ENCODE measurements around the gene SYT2. TPM values are rescaled to one million over a fixed set of nuclear protein-coding genes. Genes with fewer than 3 reads are reported as not detected.

Gene SYT2
- polyA plus RNA-seq, 1 of the 3 experiments (the other 2 are of a cell fraction), result 0.03 TPM

DNA sequence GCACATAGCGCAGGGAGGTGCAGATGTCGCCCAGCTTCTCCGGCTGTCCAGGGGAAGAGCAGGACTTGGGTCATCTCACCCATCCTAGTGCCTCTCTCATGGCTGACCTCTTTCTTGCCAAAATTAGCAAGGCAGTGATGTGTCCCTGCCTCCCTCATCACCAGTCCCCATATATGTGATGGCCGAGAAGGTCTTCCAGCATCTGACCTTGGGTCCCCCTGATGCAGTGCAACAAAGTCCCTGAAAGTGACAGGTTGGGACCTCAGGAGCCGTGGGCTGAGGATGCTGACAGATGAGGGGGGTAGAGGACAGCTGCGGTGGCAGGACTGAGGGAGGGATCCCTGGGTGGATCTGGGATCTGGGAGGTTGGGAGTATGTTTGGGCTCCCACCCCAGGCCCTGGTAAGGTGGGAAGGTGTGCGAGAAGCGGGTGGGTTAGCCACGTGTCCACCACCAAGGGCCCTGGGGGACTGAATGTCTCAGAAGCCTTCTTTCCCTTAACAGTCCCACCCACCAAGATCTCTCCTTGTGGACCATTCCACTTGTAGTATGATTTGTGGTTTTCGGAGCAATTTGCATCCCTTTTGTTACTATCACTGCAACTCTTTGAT, 109.7 kb downstream of the SYT2 start:
- DNase-seq, result no peak
- Histone ChIP-seq H3K9me2 (no peaks in the 10 kb centered on the region), H3K9me3 (no peaks in the 10 kb centered on the region), H3K79me2 (ENCODE audit: insufficient read depth) (no peaks in the 10 kb centered on the region), H3K27me3 (ENCODE audit: insufficient read depth) (no peaks in the 10 kb centered on the region), H3K4me1 (ENCODE audit: control insufficient read depth in 1 of 2, insufficient read depth in 2 of 2, low read depth in 1 of 2, low read length in 1 of 2) (peaks cover 0 to 7% of the 10 kb centered on the region in 2 experiments; a peak in 1 of 4 replicates), H3K36me3 (replicated peaks in 1 of 2; ENCODE audit: control insufficient read depth in 1 of 2, insufficient read depth in 2 of 2, low read length in 1 of 2) (no peaks in the 10 kb centered on the region), H3K27ac (ENCODE audit: low read depth in 2 of 2, low read length in 1 of 2) (no peak overlapping the region), H3K9ac (no peak overlapping the region), H3K4me2 (no peak overlapping the region), H2AFZ (ENCODE audit: low read depth) (no peak overlapping the region), H3F3A (replicated peaks; ENCODE audit: insufficient read depth) (no peaks in the 10 kb centered on the region), H3K4me3 (ENCODE audit: low read depth in 2 of 2, low read length in 1 of 2) (no peak overlapping the region), H4K20me1 (ENCODE audit: insufficient read depth) (no peaks in the 10 kb centered on the region)
- CTCF ChIA-PET, result interaction anchor here (0.6 to 5.1 kb wide), 52 partner anchors 11 to 266 kb away, joined by 3 to 57 read pairs (median 4); partner anchors contain the start of genes PPP1R12B, SYT2 and UBE2T
- POLR2A ChIA-PET, result no interaction called here
- TF ChIP-seq GATA2 (CRISPR knock-in tag; IDR thresholded peaks at IDR 0.05) (no peak), GABPA (IDR thresholded peaks at IDR 0.05; ENCODE audit: low read depth) (no peak), FOXJ3 (CRISPR knock-in tag; IDR thresholded peaks at IDR 0.05) (no peak), SMC3 (IDR thresholded peaks at IDR 0.05; ENCODE audit: low read depth, low read length) (no peak), POLR2AphosphoS5 (IDR thresholded peaks at IDR 0.05; ENCODE audit: low read depth, low read length) (no peak), RAD21 (IDR thresholded peaks at IDR 0.05; ENCODE audit: low read length) (no peak), RCOR1 (IDR thresholded peaks at IDR 0.05; ENCODE audit: low read length) (no peak), RXRA (IDR thresholded peaks at IDR 0.05; ENCODE audit: borderline replicate concordance, low read depth) (no peak), EZH2phosphoT487 (IDR thresholded peaks at IDR 0.05; ENCODE audit: borderline replicate concordance, low read depth) (no peak), MEF2A (IDR thresholded peaks at IDR 0.05; ENCODE audit: borderline replicate concordance, low read depth) (no peak), NFIC (IDR thresholded peaks at IDR 0.05; ENCODE audit: borderline replicate concordance) (no peak)
- TF ChIP-seq, protein P1, sequence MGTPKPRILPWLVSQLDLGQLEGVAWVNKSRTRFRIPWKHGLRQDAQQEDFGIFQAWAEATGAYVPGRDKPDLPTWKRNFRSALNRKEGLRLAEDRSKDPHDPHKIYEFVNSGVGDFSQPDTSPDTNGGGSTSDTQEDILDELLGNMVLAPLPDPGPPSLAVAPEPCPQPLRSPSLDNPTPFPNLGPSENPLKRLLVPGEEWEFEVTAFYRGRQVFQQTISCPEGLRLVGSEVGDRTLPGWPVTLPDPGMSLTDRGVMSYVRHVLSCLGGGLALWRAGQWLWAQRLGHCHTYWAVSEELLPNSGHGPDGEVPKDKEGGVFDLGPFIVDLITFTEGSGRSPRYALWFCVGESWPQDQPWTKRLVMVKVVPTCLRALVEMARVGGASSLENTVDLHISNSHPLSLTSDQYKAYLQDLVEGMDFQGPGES (IDR thresholded peaks at IDR 0.05; ENCODE audit: low read depth, low read length), result no peak
- TF ChIP-seq, protein P2, sequence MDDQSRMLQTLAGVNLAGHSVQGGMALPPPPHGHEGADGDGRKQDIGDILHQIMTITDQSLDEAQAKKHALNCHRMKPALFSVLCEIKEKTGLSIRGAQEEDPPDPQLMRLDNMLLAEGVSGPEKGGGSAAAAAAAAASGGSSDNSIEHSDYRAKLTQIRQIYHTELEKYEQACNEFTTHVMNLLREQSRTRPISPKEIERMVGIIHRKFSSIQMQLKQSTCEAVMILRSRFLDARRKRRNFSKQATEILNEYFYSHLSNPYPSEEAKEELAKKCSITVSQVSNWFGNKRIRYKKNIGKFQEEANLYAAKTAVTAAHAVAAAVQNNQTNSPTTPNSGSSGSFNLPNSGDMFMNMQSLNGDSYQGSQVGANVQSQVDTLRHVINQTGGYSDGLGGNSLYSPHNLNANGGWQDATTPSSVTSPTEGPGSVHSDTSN (IDR thresholded peaks at IDR 0.05), result no peak
- TF ChIP-seq, protein P3, sequence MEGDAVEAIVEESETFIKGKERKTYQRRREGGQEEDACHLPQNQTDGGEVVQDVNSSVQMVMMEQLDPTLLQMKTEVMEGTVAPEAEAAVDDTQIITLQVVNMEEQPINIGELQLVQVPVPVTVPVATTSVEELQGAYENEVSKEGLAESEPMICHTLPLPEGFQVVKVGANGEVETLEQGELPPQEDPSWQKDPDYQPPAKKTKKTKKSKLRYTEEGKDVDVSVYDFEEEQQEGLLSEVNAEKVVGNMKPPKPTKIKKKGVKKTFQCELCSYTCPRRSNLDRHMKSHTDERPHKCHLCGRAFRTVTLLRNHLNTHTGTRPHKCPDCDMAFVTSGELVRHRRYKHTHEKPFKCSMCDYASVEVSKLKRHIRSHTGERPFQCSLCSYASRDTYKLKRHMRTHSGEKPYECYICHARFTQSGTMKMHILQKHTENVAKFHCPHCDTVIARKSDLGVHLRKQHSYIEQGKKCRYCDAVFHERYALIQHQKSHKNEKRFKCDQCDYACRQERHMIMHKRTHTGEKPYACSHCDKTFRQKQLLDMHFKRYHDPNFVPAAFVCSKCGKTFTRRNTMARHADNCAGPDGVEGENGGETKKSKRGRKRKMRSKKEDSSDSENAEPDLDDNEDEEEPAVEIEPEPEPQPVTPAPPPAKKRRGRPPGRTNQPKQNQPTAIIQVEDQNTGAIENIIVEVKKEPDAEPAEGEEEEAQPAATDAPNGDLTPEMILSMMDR (IDR thresholded peaks at IDR 0.05), result no peak; the same call in 1 of the 2 replicates
- TF ChIP-seq, protein P4, sequence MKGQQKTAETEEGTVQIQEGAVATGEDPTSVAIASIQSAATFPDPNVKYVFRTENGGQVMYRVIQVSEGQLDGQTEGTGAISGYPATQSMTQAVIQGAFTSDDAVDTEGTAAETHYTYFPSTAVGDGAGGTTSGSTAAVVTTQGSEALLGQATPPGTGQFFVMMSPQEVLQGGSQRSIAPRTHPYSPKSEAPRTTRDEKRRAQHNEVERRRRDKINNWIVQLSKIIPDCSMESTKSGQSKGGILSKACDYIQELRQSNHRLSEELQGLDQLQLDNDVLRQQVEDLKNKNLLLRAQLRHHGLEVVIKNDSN (IDR thresholded peaks at IDR 0.05; ENCODE audit: borderline replicate concordance, low read depth), result no peak
- WGBS (ENCODE audit: low lambda C conversion rate), result 59% methylated on average over 9 of the region's 10 CpGs

Data from SK-N-SH (cell line).